HG03439 (cell line): ENCODE results near the gene APOLD1.
"Not testable (repeated sequence)": the region's sequence is repeated elsewhere in the genome, so short reads cannot be mapped to it uniquely, and the experiment has no call there.

Source experiments
- ATAC-seq: cut with Tn5 transposase; IDR thresholded peaks from one replicate; pipeline ENCODE4 v1.9.1; 2021; ENCODE audit warnings: mild to moderate bottlenecking, moderate library complexity; ENCODE audit not compliant: unreplicated experiment

APOLD1 gene

GRCh38 chr12:12839003-12839395 is 53.5 kb downstream of the APOLD1 start:
- no peak for ATAC-seq

- ATAC-seq = not testable (repeated sequence)
These were observed 54.0 kb downstream of the APOLD1 start for GRCh38 chr12:12839439-12839838.

GRCh38 chr12:12839873-12840579 is 54.6 kb downstream of the APOLD1 start:
- no peak for ATAC-seq

GRCh38 chr12:12840580-12840899 is 55.1 kb downstream of the APOLD1 start:
- ATAC-seq = no peak
